Measurements from ENCODE around the gene KCTD1. TPM values are rescaled to one million over a fixed set of nuclear protein-coding genes. Genes with fewer than 3 reads are reported as not detected.

The KCTD1 gene
- polyA plus RNA-seq, 1 donor from 2014 or later, result 32.0 TPM

DNA sequence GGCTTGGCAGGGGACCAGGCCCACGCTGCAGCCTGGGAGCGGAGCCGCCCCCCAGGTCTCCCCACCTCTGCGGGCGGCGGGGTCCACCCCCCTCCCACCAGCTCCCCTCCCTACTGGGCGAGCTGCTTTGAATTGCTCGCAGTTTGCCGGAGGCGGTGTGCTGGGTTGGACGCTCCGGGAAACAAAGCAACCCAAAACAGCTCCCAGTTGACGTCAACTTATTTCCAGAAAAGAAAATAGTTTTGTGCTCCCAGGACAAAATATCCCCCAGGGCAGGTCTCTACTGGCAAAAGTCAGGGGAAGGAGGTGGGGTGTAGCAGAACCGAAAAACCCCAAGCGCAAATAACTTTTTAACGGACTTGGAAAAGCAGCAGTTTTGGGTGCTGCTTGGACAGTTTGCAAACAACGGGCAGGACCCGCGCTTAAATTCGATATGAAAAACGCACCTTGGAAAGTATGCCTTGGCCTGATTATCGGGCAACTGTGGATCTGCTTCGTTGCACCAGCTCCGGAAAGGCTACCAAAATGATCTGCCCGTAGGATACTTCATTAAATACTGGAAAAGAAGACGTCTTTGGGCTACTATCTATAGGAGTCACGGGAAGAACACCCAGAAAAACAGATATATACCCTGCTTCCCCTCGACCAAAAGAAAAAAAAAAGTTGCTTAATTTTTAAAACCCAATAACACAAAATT, 2.8 kb upstream of the KCTD1 start:
- Histone ChIP-seq H3K27ac (ENCODE audit: low read length) (no peak overlapping the region), H3K4me3 (ENCODE audit: low read length) (peak overlapping the region; percentile 92), H2AFZ (ENCODE audit: low read depth, low read length) (no peak overlapping the region), H3K36me3 (ENCODE audit: insufficient read depth, low read length) (no peaks in the 10 kb centered on the region), H3K79me2 (replicated peaks; ENCODE audit: insufficient read depth, low read length) (peaks cover 6% of the 10 kb centered on the region), H3K9ac (ENCODE audit: low read length) (no peak overlapping the region), H3K27me3 (ENCODE audit: insufficient read depth, low read depth, low read length) (peaks cover 48% of the 10 kb centered on the region), H3K9me3 (ENCODE audit: low read length) (no peaks in the 10 kb centered on the region), H3K4me2 (ENCODE audit: low read length) (no peak overlapping the region), H3F3A (ENCODE audit: insufficient read depth, low read length, poor library complexity, severe bottlenecking) (no peaks in the 10 kb centered on the region), H4K20me1 (ENCODE audit: insufficient read depth) (no peaks in the 10 kb centered on the region), H3K9me2 (ENCODE audit: insufficient read depth, low read length) (no peaks in the 10 kb centered on the region)
- TF ChIP-seq, protein P1, sequence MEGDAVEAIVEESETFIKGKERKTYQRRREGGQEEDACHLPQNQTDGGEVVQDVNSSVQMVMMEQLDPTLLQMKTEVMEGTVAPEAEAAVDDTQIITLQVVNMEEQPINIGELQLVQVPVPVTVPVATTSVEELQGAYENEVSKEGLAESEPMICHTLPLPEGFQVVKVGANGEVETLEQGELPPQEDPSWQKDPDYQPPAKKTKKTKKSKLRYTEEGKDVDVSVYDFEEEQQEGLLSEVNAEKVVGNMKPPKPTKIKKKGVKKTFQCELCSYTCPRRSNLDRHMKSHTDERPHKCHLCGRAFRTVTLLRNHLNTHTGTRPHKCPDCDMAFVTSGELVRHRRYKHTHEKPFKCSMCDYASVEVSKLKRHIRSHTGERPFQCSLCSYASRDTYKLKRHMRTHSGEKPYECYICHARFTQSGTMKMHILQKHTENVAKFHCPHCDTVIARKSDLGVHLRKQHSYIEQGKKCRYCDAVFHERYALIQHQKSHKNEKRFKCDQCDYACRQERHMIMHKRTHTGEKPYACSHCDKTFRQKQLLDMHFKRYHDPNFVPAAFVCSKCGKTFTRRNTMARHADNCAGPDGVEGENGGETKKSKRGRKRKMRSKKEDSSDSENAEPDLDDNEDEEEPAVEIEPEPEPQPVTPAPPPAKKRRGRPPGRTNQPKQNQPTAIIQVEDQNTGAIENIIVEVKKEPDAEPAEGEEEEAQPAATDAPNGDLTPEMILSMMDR (IDR thresholded peaks at IDR 0.05; ENCODE audit: poor library complexity, severe bottlenecking), result no peak
- TF ChIP-seq TAF1 (IDR thresholded peaks at IDR 0.05; ENCODE audit: low read depth) (no peak), SMC3 (conservative IDR thresholded peaks at IDR 0.05; ENCODE audit: poor library complexity) (no peak), EP300 (conservative IDR thresholded peaks at IDR 0.05; ENCODE audit: poor library complexity, severe bottlenecking) (no peak), POLR2AphosphoS5 (IDR thresholded peaks at IDR 0.05) (peak; percentile 53)

DNA sequence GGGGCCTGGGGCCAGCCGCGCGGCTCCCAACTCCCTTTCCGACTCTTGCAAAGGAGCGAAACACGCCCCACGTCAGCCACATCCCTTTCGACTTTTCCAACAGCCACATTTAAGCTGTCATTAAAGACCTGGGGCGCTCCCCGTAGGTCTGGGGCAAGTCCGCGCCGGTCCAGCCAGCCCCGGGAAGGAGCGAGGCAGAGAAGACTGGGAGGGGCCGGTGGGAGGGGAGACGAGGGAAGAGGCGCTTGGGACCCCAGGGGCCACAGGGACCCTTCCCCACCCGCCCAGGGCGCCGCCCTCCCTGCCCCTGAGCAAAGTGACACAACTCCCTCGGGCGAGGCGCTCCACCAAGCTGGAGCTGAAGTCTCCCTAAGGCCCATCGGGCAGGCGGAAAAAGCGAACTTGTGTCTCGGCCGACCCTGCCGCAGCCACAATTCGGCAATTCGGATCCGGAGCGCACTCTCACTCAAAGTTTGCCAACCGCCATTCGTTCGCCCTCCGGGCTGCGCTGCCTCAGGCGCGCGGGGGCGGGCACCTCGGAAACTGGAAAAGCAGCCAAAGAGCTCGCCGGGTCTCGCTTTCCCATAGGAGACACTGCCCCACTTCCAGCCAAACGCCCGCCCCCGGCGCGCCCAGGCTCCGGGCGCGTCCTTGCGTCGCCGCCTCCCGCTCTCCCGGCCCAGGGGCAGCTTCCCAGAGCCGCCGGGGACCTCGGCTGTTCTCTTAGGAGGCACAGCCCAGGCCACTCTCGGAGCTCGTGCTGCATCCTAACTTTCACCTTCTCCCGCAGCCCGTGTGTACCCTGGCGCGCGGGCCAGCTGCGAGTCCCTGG, 1.1 kb upstream of the KCTD1 start:
- TF ChIP-seq EP300 (conservative IDR thresholded peaks at IDR 0.05; ENCODE audit: poor library complexity, severe bottlenecking) (no peak), SMC3 (conservative IDR thresholded peaks at IDR 0.05; ENCODE audit: poor library complexity) (no peak), RAD21 (conservative IDR thresholded peaks at IDR 0.05) (no peak), TAF1 (IDR thresholded peaks at IDR 0.05; ENCODE audit: low read depth) (peak; percentile 33)
- peaks cover 21% of the 10 kb centered on the region for H3K79me2 ChIP-seq (replicated peaks; ENCODE audit: insufficient read depth, low read length)
- peaks cover 48% of the 10 kb centered on the region for H3K27me3 ChIP-seq (ENCODE audit: insufficient read depth, low read depth, low read length)
- H3K27ac ChIP-seq (ENCODE audit: low read length), result no peak overlapping the region
- H2AFZ ChIP-seq (ENCODE audit: low read depth, low read length), result no peak overlapping the region
- H4K20me1 ChIP-seq (ENCODE audit: insufficient read depth), result no peaks in the 10 kb centered on the region
- peak overlapping the region; percentile 92 for H3K4me3 ChIP-seq (ENCODE audit: low read length)
- H3K4me2 ChIP-seq (ENCODE audit: low read length), result peak overlapping the region; percentile 53
- H3K9me3 ChIP-seq (ENCODE audit: low read length), result no peaks in the 10 kb centered on the region
- peak overlapping the region; percentile 82 for H3K9ac ChIP-seq (ENCODE audit: low read length)
- no peaks in the 10 kb centered on the region for H3K9me2 ChIP-seq (ENCODE audit: insufficient read depth, low read length)
- no peaks in the 10 kb centered on the region for H3F3A ChIP-seq (ENCODE audit: insufficient read depth, low read length, poor library complexity, severe bottlenecking)
- H3K36me3 ChIP-seq (ENCODE audit: insufficient read depth, low read length), result no peaks in the 10 kb centered on the region

DNA sequence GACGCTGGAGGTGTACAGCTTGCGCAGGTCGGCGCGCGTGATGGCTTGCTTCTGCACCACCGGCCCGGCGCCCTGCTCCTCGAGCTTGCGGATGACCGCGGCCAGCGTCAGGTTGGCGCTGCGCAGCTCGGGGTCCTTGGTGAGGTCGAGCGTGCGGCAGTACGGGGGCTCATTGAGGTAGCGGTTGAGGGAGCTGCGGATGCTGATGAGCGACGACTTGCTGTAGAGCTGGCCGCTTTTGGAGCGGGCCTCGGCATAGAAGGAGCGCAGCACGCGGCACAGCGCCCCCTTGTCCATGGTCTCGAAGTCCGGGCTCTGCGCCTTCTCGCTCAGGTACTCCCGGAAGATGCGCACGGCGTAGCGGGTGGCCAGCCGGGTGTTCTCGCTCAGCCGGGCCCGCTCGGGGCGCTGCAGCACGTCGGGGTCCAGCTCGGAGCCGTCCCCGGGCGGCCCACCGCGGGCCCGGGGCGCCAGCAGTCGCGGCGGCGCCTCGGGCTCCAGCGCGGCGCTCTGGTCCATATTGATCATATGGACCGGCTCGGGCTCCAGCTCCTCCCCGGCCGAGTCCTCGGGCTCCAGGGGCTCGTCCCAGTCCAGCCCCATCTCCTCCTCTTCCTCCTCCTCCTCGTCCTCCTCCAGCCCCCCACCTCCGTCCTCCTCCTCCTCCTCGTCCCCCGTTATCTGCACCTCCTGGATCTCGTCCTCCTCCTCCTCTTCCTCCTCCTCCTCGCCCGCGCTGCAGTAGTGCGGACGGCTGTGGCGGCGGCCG, 523 bp downstream of the KCTD1 start:
- Histone ChIP-seq H3K27me3 (ENCODE audit: insufficient read depth, low read depth, low read length) (peaks cover 37% of the 10 kb centered on the region), H3K4me3 (ENCODE audit: low read length) (peak overlapping the region; percentile 92), H3K79me2 (replicated peaks; ENCODE audit: insufficient read depth, low read length) (peaks cover 36% of the 10 kb centered on the region), H4K20me1 (ENCODE audit: insufficient read depth) (no peaks in the 10 kb centered on the region), H3K9me2 (ENCODE audit: insufficient read depth, low read length) (no peaks in the 10 kb centered on the region), H3K9ac (ENCODE audit: low read length) (peak overlapping the region; percentile 82), H3K9me3 (ENCODE audit: low read length) (no peaks in the 10 kb centered on the region), H3F3A (ENCODE audit: insufficient read depth, low read length, poor library complexity, severe bottlenecking) (no peaks in the 10 kb centered on the region), H3K36me3 (ENCODE audit: insufficient read depth, low read length) (no peaks in the 10 kb centered on the region), H3K27ac (ENCODE audit: low read length) (peak overlapping the region; percentile 69), H3K4me2 (ENCODE audit: low read length) (peak overlapping the region; percentile 59), H2AFZ (ENCODE audit: low read depth, low read length) (peak overlapping the region; percentile 49)
- TF ChIP-seq EP300 (conservative IDR thresholded peaks at IDR 0.05; ENCODE audit: poor library complexity, severe bottlenecking) (no peak), MXI1 (conservative IDR thresholded peaks at IDR 0.05; ENCODE audit: poor library complexity, severe bottlenecking) (peak; percentile 49), RAD21 (conservative IDR thresholded peaks at IDR 0.05) (peak; percentile 50), EZH2 (IDR thresholded peaks at IDR 0.05; ENCODE audit: borderline replicate concordance, insufficient read depth, low read length, poor library complexity, severe bottlenecking) (no peak), SMC3 (conservative IDR thresholded peaks at IDR 0.05; ENCODE audit: poor library complexity) (peak; percentile 50), TAF1 (IDR thresholded peaks at IDR 0.05; ENCODE audit: low read depth) (peak; percentile 40), POLR2AphosphoS5 (IDR thresholded peaks at IDR 0.05) (peak; percentile 41)
- TF ChIP-seq, protein P2, sequence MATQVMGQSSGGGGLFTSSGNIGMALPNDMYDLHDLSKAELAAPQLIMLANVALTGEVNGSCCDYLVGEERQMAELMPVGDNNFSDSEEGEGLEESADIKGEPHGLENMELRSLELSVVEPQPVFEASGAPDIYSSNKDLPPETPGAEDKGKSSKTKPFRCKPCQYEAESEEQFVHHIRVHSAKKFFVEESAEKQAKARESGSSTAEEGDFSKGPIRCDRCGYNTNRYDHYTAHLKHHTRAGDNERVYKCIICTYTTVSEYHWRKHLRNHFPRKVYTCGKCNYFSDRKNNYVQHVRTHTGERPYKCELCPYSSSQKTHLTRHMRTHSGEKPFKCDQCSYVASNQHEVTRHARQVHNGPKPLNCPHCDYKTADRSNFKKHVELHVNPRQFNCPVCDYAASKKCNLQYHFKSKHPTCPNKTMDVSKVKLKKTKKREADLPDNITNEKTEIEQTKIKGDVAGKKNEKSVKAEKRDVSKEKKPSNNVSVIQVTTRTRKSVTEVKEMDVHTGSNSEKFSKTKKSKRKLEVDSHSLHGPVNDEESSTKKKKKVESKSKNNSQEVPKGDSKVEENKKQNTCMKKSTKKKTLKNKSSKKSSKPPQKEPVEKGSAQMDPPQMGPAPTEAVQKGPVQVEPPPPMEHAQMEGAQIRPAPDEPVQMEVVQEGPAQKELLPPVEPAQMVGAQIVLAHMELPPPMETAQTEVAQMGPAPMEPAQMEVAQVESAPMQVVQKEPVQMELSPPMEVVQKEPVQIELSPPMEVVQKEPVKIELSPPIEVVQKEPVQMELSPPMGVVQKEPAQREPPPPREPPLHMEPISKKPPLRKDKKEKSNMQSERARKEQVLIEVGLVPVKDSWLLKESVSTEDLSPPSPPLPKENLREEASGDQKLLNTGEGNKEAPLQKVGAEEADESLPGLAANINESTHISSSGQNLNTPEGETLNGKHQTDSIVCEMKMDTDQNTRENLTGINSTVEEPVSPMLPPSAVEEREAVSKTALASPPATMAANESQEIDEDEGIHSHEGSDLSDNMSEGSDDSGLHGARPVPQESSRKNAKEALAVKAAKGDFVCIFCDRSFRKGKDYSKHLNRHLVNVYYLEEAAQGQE (IDR thresholded peaks at IDR 0.05; ENCODE audit: borderline replicate concordance), result no peak
- TF ChIP-seq, protein P1 (IDR thresholded peaks at IDR 0.05; ENCODE audit: poor library complexity, severe bottlenecking), result peak; percentile 77
